Measurements from ENCODE around the gene RSPH3.

Gene RSPH3

DNA sequence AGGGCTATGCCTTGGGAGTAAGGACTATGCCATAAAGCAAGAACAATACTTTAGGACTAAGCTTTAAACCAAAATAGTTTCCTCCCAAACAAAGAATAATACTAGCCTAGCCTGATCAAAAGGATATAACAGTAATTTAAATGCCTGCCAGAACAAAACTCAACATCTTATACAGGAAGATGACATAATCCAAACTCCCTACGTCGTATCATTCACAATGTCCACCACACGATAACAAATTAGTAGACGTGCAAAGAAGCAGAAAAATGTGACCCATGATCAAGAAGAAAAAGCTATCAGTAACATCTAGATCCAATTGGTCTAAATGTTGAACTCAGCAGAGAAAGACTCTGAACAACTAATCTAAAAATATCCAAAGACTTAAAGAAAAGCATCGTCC is 65.8 kb downstream of the RSPH3 start:
- no peak for DNase-seq (ENCODE audit: low read depth in 2 of 2)

DNA sequence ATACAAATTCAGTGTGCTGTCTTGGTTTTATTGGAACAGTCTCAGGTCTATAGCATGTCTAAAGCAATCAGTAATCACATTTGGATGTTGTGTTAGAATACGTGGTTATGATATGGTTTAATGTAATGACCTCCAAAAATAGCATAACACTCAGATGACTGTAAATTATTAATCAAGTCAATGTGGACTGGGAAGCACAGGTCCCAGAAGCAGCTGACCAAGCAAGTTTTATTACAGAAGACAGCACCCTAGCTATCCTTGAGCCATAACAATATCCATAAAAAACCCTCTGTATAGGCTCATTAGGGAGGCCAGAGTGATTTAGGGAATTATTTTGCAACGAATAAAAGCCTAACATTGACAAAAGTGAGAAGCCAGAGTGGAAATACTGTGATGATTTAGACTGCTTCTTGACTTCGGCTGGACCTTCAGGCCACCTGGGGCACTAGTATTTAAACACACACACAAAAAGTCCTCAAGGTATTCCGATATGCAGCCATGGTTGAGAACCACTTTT is 66.9 kb downstream of the RSPH3 start:
- no peak for DNase-seq (ENCODE audit: low read depth in 2 of 2)

DNA sequence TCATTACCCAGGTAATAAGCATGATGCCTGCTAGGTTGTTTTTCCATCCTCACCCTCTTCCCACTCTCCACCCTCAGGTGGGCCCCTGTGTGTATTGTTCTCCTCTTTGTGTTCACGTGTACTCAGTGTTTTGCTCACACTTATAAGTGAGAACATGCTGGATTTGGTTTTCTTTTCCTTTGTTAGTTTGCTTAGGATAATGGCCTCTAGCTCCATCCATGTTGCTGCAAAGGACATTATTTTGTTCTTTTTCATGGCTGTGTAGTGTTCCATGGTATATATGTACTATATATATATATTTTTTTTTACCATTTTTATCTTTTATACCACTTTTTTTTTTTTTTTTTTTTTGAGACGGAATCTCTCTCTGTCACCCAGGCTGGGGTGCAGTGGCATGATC is 71.9 kb downstream of the RSPH3 start:
- DNase-seq (ENCODE audit: low read depth in 2 of 2), result no peak

DNA sequence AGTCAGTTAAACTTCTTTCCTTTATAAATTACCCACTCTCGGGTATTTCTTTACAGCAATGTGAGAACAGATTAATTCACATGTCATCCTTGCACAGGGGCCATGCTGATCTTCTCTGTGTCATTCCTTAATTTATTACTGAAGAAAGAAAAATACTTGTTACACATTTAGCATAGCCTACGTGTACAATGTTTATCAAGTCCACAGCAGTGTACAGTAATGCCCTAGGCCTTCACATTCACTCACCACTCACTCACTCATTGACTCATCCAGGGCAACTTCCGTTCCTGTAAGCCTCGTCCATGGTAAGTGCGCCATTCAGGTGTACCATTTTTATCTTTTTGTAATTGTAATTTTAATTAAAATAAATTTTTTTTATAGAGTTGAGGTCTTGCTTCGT is 73.6 kb downstream of the RSPH3 start:
- DNase-seq (ENCODE audit: low read depth in 2 of 2), result no peak

DNA sequence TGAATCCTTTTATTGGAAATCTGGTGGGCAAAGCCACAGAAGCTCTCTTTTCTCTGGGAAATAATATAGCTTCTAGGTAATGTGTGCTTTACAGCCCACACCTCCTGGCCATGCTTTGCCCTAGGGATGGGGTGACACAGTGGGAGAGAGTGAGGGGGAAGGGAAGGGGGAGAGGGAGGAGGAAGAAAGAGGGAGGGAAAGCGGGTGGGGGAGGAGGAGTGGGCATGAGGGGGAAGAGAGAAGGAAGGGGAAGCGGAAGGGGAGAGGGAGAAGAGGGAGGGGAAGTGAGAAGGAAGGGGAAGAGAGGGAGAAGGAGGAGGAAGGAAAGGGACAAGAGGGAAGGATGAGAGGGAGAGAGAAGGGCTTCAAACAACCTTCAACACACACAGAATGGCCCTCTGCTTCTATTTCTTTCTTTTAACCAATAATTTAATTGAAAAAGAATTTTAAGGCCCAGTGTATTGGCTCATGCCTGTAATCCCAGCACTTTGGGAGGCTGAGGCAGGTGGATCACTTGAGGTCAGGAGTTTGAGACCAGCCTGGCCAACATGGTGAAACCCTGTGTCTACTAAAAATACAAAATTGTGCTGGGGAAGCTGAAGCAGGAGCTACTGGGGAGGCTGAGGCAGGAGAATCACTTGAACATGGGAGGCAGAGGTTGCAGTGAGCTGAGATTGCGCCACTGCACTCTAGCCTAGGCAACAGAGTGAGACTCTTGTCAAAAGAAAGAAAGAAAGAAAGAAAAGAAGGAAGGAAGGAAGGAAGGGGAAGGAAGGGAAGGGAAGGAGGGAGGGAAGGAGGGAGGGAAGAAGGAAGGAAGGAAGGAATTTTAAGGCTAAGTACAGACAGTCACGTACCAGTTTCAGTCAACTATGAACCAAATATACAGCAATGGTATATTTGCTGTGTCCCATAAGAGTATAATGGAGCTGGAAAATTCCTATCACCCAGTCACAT is 75.2 kb downstream of the RSPH3 start:
- no peak for DNase-seq (ENCODE audit: low read depth in 2 of 2)

DNA sequence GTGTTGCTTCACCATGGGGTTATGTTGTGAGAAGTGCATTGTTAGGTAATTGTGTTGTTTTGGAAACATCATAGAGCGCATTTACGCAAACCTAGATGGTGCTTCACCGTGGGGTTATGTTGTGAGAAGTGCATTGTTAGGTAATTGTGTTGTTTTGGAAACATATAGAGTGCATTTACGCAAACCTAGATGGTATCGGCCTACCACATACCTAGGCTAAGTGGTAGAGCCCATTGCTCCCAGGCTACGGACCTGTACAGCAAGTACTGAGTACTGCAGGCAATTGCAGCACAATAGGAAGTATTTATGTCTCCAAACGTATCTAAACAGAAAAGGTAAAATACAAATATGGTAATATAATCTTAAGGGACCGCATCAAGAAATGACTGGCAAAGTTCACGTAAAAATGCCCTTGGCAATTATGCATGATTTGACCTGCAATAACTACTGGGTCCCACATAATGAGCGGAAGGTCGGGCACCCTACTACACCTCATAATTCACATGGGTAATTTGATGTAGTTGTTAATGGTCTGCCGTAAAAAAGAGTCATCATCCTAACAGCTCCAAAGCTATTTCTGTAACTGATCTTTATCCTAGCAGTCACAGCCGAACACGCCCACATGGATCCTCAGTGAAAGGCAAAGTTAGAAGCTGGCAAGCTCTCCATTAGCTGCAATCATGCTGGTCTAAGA is 76.0 kb downstream of the RSPH3 start:
- no peak for DNase-seq (ENCODE audit: low read depth in 2 of 2)
